ENCODE results near the gene SGSH.

- TF ChIP-seq YY1 (IDR thresholded peaks at IDR 0.05; ENCODE audit: insufficient read depth, insufficient read length): no peak
- TF ChIP-seq ZNF274 (IDR thresholded peaks at IDR 0.05; ENCODE audit: low read depth, low read length): no peak
Measured at GRCh38 chr17:80208050-80208449, 12.1 kb downstream of the SGSH start.
